Epidermal melanocyte (primary cell): ENCODE data around the gene MEIS3.

Experiments
- DNase-seq: peaks from one replicate; pipeline ENCODE4 v3.0.0; 2011; ENCODE audit warnings: low spot score; ENCODE audit not compliant: insufficient read length

MEIS3 gene

DNA sequence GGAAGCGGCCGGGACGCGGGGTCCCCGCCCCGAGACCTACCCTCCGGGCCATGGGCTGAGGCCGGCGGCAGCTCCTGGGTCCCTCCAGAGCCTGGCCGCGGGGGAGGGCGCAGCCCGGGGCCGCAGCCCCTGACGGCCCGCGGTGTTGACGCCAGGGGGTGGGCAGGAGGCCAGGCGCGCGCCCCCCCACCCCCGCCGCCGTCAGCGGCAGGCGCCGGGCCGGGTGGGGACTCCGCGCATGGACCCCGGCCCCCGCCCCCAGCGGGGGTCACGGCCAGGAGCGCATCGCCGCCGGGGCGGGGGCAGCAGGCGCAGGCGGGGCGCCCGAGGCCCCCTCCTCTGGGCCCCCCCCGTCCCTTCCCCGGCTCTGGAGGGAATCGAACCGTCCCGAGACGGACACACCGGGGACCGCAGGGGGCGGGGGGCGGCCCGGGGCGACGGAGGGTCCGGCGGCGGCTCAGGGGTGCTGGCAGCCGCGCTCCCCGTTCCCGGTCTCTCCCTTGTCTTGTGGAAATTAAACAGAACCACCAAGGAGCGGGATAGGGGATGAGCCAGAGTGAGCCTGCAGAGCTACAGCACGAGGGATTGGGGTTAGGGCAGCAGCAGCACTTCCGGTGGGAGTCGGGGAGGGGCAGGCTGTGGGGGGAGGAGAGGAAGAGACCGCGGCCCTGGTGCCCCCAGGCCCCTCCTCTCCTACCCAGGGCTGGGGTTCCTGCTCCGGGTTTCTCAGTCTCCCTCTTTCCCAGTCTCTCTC is at the start of gene MEIS3:
Gene MEIS3, minus strand, starts transcription at position 498 of the 754 bp plus-strand sequence. Its CDS starts 446 bp downstream, at position 52.
- DNase-seq = no peak

DNA sequence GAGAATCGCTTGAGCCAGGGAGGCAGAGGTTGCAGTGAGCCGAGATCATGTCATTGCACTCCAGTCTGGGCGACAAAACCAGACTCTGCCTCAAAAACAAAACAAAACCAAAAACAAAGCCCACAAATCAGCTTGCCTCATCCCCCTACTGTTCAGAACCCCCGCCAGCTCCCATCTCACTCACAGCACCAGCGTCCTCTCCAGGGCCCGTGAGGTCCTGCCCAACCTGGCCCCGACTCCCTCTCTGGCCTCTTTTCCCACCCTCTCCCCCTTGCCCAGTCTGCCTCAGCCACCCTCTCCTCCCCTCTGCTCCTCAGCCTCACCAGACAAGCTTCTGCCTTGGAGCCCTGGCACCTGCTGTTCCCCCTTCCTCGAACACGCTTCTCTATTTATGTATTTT is 48.6 kb upstream of the MEIS3 start:
- no peak for DNase-seq

DNA sequence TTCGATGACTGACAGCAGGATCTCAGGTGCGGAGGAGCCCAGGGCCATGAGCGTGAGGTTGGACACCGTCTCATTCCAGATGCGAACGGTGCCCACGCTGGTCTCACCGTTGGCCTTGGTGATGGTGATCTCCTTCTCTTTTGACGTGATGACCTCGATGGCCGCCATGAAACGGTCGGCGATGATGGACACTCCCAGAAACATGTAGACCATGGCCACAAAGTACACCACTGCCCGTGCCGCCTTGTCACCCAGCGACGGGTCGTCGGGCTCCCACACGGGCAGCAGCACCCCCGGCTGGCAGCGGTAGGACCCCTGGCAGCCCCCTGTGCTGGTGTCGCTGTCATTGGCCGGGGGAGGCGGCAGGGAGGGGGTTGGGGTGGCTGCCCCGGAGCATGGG is 46.6 kb upstream of the MEIS3 start:
- no peak for DNase-seq

DNA sequence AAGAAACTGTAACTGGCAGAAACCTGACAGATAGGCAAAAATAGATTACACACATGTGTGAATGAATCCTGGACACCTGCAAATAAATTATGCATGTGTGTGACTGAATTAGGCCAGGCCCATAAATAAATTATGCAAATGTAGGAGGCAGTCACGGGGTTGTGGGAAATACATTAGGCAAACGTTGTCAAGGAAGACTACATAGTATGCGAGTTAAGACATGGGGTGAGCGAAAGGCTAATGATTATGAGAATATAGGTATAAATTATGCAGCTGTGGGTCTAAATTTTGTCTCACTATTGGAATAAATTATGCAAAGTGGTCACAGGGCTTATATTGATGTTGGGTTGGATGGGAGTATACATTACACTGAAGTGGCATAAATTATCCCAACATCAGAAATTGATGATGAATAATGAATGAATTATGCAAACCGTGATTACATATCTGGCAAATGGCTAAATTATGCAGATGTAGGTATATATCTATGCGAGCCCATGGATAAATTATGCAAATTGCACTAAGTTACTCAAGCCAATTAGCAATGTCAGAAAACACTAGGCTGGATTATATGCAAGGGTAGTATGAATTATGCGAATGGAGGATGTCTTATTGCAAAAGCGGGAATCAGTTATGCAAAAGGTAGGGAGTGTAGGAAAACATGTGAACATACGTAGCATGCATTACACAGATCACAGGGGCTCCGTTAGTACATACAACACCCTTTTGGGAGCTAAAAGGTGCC is 45.5 kb upstream of the MEIS3 start:
- DNase-seq = no peak

DNA sequence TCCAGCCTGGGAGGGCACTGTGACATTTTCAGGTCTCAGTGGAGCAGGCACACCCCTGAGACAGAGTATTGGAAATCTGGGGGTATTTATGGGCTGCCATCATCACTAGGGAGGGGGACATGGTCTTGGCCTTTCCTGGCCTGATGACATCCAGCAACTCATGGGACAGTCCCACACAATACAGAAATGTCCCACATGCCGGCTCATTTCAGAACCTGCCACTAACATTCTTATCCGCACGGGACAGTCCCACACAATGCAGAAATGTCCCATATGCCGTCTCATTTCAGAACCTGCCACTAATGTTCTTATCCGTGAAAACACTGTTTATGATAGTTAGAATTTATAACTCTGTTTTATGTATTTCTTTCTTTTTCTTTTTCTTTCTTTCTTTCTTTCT is 42.5 kb upstream of the MEIS3 start:
- DNase-seq = no peak

DNA sequence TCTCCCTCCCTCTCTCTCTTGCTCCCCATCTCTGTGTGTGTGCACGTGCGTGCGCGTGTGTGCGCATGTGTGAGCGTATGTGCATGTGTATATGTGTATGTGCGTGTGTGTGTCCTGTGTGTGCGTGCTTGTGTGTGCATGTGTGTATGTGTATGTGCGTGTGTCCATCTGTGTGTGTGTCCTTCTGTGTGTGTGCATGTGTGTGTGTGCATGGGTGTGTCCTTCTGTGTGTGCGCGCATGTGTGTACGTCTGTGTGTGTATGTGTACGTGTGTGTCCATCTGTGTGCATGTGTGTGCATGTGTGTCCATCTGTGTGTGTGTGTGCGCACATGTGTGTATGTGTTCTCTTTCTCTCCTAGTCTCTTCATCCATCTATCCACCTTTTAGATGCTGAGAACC is 40.1 kb upstream of the MEIS3 start:
- no peak for DNase-seq

DNA sequence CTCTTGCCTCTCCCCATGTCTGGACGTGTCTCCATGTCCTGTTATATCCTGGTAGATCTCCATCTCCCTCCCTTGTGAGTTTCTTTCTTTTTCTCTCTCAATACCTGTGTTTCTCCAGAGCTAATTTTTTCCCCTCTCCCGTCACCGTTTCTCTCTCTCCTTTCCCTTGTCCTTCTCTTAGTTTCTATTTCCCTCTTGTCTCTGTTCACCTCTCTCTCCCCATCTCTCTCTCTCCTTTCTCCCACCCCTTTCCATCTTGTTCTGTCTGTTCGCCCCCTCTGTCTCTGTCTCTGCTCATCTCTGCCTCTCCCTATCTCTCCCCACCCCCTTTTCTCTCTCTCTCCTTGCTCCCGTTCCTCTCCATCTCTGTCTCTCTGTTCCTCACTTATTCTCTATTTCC is 39.3 kb upstream of the MEIS3 start:
- DNase-seq = no peak

DNA sequence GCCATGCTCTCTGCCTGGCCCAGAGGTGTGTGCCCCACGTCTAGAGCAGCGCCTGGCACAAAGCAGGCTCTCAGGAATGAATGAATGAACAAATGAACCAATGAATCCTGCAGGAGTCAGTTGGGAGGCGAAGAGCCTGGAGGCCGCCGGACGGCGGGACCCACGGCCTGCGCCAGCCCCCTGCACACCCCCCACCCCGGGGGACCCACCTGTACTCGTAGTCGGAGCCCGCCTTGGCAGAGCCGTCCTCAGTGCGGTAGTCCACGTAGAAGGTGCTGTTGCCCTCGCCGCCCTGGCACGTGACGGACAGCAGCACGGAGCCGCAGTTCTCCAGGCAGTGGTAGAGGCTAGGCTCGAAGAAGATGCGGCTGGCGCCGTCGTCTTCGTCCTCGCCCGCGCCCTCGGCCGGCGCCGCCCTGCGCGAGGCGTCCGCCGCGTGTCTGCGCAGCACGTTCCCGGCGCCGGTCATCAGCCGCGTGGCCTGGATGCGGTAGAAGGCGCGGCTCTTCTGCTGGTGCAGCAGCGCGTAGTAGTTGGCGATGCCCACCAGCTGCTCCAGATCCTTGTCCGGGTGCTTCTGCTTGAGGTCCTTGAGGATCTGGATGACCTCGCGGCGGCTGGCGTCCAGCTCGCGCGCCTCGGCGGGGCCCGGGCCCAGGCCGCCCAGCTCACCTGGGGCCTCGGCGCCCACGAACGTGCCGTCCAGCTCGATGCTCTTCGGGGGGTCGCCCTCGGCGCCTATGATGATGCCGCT is 37.6 kb upstream of the MEIS3 start:
- no peak for DNase-seq

DNA sequence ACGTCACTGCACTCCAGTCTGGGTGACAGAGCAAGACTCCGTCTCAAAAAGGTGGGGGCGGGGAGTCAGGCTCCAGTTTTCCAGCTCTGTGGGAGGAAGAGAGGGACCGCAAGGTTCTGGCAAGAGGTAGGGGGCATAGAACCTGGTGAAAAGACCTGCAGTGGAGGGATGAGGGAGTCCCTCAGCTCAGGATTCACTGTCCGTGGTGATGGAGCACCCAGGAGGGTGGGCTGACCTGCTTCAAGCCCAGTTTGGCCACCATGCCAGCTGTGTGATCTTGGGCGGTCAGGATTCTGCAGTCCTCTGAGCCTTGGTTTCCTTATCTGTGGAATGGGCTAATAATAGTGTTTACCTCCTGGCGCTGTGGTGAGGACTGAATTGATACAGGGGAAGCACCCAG is 31.2 kb upstream of the MEIS3 start:
- no peak for DNase-seq

DNA sequence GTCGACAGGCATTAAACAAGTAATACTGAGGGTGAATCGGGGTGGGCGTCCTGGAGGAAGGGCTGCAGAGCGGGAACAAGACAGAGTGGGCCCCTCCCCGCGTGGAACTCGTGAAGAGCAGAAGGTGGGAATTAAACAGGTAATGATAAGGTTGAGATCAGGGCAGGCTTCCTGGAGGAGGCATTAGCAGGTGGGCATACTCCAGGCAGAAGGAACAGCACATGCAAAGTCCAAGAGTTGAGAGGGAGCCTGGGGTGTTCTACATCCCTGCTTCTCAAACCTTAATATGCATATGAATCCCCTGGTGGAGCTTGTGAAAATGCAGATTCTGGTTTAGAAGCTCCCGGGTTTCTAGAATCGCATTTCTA is 29.0 kb upstream of the MEIS3 start:
- no peak for DNase-seq

DNA sequence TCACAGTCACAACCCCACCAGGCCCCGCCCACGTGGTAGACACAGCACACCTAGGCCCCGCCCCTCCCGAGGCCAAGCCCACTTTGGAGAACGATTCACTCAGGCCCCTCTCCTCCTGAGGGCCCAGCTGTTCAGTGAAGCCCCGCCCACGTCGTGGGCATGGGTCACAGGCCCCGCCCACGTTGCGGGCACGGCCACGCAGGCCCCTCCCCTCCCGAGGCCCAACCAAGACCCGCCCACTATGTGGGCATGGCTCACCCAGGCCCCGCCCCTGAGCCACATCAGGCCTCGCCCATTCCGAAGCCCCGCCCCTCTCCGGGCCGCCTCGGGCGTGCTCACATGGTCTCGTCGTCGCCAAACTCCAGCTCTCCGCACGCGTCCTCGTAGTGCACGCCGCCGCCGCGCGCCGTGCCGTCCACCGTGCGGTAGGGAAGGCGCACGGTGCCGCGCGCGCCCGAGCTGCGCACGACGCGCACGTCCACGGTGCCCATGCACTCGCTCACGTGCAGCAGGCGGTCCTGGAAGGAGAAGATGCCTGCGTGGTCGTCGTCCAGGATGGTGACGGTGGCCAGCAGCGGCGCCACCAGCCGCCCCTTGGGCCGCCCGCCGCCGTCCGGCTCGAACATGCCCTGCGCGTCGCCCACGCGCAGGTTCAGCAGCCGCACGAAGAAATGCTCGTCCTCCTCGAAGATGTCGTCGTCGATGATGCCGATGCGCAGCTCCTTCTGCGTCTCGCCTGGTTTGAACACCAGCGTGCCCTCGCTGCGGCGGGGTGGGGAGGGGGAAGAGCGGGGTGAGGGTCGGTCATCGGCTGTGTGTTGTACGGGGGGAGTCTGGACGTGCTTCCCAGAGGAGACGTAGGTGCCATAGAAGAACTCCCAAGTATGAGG is 28.4 kb upstream of the MEIS3 start:
- no peak for DNase-seq

DNA sequence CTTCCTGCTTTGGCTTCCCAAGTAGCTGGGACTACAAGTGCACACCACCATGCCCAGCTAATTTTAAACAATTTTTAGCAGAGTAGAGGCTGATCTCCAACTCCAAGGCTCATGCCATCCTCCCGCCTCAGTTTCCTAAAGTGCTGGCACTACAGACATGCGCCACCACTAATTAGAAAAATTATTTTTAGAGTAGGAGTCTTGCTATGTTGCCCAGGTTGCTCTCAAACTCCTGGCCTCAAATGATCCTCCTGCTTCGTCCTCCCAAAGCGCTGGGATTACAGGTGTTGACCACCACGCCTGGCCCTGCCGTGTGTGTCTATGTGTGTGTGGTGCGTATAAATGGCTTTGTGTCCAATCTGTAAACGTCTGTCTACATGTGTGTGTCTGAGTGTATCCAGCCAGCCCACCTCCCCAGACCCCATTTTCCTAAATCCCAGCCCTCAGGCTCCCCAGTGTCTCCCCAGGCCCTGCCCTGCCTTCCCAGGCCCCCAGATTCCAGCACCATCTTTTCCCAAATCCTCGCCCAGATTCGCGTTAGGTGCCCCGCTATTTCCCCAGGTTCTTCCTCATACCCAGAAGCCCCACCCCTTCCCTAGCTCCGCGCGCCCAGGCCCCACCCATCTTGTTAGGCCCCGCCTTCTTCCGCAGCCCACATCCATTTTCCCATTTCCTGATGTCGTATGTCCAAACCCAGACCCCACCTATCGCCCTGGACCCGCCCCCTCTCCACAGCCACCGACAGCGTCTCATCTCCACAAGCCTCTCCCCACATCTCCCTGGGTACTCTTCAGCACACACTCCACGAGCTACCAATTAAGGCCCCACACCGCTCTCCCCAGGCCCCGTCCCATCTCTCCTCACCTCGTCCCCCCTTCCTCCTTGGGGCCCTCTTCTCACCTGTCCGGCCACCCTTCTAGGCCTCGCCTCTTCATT is 27.5 kb upstream of the MEIS3 start:
- DNase-seq = no peak

DNA sequence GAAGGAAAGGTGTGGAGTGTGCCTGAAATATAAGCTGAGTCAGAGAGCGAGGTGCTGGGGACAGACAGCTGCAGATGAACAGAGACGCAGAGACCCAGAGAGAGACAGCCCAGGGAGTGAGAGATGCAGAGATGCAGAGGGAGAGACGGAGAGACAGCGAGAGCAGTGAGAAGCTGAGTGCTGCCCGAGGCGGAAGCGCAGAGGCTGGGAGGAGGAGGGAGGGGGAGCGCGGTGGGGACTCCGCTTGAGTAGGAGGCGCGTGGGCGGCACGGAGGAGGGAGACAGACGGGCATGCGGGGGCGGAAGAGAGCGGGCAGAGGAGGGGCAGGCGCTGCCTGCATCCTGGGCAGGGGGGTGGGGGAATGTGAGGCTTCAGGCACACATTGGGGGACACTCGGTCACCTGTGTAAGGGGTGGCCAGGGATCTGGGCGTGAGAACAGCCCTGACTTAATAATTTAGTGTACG is 26.6 kb upstream of the MEIS3 start:
- no peak for DNase-seq

DNA sequence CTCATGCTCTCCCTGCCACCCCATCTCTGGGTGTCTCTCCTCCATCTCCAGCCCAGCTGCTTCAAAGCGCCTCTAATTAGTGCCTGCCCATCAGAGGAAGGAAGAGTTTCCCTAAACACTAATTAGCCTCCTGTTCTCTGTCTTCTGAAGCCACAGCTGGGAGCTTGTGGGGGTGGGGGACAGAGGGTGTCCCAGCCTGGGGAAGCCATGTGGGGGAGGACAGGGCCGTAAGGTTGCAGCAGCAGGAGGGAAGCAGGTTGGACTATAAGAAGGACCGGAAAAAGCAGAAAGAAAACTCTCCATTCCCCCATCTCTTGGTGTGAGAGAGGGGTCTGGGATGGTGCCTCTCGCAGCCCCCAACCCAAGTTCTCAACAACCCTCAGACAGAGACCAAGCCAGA is 26.2 kb upstream of the MEIS3 start:
- DNase-seq = no peak

DNA sequence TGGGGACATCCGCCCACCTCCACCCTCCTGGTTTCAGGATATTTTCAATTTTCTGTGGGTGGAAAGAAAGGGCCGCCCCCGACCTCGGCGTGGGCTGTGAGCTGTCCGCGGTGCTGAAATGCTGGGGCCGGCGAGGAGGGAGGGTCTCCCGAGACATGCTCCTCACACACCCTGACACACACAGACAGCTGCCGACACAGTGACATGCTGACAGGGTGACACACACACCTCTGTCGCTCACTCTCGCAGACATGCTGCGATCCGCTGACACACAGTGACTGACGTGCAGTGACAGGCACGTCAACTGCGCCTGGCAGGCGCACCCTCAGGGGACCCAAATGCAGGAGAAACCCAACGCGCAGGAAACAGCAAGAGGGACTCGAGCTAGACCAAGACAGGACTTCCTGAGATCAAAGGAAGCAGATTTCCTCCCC is 25.1 kb upstream of the MEIS3 start:
- DNase-seq = no peak

DNA sequence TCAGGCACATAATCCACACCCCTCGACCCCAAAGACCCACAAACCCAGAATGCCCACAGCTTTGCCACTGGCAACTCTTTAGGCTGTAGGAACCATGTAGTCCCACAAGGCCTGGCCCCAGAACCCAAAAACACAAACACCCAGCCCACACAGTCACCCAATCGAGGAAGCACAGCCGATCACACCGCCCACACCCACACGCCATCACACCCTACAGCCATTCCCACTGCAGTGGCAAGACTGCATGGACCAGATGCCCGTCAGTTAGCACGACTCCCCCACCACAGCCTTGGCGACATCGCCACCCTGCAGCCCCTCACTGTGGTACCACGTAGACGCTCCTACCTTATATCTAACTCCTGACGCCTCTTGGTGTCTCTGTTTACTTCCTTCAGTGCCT is 24.0 kb upstream of the MEIS3 start:
- no peak for DNase-seq

DNA sequence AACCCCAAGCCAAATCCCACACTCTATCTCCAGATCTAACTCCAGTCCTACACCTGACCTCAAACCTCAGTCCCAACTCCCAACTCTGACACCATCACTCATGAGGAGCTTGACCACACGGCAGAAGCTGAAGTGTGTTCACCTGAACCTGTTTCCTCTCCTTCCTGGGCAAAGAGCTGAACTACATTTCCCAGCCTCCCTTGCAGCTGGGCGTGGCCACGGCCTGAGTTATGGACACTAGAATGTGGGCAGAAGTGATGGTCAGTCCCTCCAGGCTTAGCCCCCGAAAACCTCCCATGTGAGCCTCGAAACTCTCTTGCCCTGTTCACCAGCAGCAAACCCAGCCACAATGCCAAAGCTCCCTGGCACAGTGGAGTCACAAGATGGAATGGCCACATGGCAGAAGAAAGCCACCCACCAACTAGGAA is 19.5 kb upstream of the MEIS3 start:
- DNase-seq = no peak

DNA sequence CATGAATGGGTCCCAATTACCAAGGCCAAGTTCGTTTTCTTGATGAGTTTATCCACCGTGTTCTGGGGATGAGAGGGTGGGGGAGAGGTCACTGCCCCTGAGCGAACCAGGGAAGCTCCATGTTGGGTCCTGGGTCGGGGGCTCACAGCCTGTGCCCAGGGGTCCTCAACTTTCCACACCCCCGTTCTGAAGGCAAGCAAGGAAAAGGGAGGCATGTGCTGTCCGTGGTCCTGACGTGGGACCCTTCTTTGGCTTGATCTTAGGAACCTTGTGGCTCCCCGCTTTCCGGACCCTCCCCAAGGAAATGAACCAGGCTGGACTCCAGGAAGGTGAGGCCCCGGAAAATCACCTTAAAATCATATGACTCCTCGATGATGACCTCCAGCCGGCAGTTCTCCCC is 18.2 kb upstream of the MEIS3 start:
- DNase-seq = no peak

DNA sequence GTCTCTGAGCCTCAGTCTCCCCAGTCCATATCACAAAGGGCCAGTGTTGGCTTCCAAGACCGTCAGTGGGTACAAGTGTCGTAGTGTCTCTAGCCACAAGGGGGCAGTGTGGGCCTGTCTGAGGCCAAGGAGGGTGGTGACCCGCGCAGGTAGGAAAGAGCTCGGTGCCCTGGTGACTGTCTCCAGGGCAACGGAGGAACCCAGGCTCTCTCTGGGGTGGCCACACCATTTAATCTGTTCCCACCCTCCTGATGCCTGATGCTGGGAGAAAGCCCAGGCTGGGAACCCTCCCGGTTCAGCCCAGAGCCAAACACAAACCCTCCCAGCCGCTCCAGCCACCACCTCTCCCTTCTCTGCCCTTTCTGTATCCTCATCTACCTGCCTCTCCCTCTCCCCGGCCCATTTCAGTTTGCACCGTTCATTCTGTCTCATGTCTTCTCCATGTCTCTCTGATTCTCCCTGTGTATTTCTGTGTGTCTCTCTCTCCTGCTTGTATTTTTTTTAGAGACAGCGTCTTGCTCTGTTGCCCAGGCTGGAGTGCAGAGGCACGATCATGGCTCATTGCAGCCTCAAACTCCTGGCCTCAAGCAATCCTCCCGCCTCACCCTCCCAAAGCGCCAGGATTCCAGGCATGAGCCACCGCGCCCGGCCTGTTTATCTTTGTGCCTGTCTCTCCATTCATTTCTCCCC is 17.5 kb upstream of the MEIS3 start:
- peak; percentile 72 for DNase-seq
